ENCODE measurements around the gene KCNMA1.
"Not testable (repeated sequence)": the region's sequence is repeated elsewhere in the genome, so short reads cannot be mapped to it uniquely, and the experiment has no call there.

Gene KCNMA1

DNA sequence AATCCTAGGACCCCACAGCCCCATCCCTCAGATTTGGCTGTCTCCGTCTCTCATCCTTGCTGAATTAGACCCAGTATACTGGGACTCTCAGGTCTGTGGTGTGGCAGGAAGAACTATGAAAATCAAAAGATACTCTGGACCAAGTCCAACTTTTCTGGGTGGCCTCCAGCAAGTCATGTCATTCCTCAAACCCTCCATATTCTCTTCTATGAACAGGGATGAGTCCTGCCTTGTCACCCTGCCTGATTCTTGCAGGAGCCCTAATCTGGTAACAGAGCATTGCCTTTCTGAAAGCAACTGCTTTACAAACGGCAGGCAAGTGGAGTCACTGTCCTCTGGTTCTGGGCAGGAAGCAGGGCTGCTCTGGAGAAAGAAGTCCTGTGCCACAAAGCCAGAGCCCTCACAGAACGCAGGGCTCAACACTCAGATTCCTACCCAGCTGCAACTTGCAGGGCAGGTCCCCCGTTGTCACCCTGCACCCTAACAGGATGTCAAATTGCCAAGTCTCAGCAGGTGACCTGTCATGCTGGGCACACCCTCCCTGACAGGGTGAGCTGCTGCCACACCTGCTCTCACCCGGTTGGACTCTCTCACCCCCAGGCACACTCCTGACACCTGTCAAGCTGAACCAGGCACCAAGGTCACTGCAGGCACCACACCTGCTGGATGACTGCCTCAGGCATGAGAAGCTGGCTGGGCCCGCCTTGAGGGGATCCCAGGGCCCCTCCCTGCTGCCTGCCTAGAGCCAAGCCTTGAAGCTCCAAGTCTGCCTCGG, 227.7 kb downstream of the KCNMA1 start:
- DNase-seq, result no peak

DNA sequence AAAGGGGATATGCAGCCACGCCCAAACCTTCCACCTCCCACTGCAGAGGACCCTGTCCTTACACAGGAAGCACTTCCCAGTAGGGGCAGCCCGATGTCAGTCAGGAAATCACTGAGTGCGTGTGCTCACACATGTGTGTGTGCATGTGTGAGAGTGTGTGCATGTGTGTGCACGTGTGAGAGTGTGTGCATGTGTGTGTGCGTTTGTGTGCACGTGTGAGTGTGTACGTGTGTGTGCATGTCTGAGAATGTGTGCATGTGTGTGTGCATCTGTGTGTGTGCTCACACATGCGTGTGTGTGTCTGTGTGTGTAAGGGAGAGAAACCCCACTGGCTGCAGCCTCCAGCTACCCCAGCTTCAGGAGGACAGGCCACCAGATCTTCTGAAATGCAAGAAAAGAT, 229.3 kb downstream of the KCNMA1 start:
- no peak for DNase-seq

DNA sequence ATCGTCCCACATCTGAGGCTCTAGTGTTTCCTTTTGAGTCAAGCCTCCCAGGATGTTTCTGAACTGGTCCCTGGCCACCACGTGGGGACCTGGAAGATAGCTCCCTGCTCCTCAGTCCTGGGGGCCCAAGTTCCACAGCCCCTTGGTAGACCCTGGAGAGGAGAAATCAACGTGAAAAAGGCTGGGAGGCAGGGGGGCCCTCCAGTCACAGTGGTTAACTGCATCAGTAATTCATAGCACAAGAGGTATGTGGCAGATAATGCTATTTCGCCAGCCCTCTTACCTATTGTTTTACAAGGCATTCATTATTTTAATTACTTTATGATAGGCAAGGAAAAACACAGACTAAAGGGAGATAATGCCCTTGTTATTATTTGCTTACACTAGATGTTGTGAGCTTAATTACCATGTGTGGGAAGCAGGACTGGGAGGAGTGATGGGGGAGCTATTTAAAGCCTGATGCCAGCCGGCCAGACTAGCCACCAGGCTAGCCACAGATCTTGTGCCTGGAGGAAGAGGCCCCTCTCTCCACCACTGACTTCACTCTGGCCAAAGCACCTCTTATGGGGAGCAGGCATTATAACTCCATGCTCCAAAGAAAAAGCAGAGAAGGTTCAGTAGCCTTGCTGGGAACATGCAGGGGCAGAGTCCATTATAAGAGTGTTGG, 230.7 kb downstream of the KCNMA1 start:
- no peak for DNase-seq

DNA sequence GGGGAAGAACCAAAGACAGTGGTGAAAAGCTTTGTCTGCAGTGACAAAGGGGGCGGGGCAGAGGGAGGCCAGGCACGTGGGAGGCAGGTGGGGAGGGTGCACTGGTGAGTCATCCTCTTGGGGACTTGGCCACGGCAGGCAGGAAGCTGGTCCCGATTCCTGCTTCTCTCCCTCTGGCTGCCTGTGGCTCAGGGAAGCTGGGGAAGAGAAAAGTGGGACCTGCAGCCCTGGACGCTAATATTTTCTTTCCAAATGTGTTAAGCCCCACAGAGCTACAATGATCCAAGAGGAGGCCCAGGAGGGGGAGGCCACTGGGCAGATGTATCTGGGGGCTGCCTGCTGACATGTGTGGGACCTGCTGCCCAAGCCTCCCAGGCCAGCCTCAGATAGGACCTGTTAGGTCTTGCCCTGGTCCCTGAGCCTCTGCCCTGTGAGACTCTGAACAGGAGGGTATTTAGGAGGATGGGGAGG, 231.8 kb downstream of the KCNMA1 start:
- DNase-seq, result peak; percentile 40

DNA sequence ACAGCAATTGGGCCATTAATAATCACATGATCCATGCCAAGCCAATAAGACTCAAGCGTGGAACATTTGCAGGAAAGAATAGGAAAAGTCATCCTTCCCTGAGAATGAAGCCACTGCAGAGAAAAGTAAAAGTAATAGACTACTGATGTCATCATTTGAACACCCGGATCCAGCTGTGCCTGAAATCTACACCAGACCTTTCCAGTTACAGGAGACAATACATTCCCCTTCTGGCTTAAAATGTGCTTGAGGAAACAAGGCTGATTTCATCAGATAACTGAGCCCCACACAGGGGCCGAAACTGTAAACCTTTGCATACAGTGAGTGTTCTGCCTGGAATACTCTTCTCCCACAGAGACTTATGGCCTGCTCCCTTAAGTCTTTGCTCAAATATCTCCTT, 232.8 kb downstream of the KCNMA1 start:
- DNase-seq, result no peak

DNA sequence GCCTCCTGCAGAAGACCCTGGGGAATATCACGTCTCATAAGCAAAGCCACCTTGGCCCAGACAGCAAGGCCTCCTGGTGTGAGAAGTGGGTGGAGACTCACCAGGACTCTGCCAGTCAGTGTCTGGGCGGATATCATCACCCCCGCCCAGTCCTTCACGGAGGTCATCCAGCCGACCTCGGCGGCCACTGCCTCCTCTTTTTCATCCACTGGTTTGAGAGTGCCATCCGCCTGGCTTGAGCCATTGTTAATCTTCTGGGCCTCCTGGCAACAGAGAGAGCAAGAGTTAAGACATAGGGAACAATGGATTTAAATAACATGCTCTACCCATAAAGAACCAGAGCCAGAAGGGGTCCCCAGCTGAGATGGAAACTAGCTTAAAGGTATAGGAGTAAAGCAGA, 233.8 kb downstream of the KCNMA1 start:
- DNase-seq, result no peak

DNA sequence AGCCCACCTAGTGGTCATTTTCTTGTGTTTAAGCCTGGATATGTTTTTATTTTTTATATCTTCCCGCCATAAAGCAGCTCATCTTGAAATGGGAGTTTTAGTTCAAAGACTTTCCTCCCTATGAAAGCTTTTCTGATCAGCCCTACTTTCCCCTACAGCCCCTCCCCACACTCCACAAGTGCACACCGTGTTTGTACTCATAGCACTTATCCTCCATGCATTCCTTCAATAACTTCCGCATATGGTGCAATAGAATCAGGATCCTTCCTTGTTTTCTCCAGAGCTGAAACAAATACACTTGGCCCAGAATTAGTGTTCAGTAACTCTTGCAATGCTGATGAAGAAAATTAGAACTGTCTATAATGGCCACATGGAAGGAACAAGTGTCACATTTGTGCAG, 235.9 kb downstream of the KCNMA1 start:
- no peak for DNase-seq

DNA sequence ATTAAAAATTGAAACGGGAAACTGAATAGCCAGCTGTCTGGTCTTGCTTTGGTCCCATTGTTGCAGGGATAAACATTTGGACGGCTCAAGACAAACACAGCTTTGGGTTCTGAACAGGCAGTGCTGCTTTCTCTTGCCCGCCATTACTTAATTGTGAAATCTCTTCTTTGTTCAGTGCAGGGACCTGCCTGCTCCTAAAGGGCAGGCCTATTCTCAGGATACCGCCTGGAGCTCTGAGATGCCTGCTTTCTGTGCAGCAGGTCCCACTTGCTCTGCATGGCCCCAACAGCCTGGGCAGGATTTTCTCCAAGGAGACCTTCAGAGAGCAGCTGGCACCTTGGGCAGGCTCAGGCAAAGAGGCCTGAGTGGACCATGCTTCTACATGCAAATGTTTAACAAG, 237.6 kb downstream of the KCNMA1 start:
- DNase-seq, result no peak

DNA sequence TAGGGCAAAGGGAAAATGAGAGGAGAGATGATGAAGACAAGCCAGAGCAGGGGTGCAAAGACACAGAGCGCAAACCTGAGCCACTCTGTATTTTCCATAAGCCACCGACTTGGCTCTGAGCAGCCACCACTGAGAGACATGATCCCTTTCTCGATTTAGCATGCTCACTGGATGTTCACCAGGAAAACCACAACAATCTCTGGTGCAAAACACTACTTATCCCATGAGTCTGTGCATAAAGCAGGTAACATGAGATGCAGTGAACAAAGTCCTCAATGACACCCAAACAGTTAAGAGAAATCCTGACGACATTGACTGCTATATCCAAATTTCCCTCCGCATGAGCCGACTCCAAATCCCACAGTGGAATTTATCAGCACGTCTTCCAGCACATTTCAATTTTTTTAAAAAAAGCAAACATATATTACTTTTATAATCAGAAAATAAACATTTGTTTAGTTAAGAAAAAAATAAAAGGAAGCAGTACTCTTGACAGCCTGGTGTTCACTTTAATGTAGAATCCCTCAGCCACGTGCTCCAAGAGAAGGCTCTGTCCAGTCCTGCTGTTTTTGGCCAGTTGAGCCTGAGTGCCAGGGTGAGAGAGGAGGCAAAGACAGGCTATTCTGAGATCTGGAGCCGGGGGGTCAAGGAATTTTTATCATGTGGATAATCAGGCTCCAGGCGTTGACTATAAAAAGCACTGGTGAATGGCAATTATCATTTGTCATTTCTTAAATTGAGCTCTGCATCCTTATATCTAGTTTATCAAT, 238.4 kb downstream of the KCNMA1 start:
- DNase-seq, result no peak

DNA sequence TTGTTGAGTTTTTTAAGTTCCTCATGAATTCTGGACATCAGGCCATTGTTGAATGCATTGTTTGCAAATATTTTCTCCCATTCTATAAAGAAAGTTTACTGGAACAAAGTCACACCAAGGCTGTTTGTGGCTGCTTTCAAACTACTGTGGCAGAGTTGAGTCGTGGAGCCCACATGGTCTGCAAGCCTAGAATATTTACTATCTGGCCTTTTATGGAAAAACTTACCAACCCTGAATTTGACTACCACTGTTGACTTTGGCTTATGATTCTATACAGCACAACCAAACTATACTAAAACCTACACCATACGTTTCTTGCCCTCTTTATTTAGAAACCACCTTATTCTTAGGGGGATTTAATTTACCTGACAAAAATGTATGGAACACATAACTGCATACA, 239.1 kb downstream of the KCNMA1 start:
- no peak for DNase-seq

DNA sequence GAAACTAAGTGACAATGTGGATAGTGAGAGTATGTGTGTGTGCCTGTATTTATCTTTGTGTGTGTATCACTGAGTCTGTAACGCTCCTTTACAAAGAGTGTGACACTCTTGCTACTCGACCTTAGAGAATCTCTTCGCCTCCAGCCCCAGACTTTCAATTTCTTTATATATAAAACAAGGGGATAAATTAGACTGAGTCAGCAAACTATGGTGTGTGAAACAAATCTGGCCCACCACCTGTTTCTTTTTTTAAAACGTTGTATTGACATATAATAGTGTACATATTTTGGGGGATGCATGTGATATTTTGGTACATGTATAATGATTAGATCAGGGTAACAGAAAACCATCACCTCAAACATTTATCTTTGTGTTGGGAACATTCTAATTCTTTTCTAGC, 240.5 kb downstream of the KCNMA1 start:
- DNase-seq, result no peak

DNA sequence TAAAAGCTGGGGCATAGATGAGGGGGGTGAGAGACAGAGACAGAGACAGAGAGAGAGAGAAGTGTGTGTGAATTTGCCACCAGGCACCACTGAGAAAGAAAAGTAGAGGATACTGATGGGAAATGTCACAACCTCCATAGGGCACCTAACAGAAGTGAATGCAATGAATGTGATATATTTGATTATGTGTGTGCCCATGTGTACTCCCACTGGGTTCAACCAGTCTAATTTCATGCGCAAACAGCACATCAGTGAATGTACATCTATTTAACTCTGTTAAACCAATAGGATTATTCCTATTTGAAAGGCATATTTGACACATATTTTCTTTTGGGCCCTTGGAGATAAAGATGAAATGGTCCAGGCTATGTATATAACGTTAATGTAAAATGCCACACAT, 241.3 kb downstream of the KCNMA1 start:
- no peak for DNase-seq

DNA sequence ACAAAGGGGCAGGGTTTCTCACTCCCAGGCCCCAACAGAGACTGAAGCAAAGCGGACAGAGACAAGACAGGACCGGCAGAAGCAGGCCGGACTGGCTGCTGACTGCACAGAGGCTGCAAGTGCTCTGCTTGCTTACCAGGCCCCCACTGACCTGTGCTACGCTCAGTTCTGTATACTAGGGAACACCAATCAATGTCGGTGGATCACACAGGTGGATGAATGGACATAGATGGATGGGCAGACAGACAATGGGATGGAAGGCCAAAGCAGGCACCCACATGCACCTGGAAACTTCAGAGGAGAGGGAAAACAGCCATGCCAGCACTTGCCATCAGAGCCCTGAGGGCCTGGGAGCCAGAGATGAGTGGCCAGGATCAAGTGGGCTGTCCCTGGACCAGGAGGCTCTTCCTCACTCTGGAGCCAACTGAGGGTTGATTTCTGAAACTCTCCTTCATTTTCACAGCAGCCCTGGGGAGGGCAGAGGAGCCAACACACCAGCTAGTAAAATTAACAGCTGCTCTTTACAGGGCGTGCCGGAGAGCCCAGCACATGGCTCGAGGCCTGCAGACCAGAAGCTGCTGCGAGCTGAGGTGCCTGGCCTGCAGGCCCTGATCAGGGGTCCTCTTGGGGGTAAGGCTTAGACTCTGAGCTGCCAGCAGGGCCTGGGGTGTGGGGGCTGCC, 243.6 kb downstream of the KCNMA1 start:
- no peak for DNase-seq

DNA sequence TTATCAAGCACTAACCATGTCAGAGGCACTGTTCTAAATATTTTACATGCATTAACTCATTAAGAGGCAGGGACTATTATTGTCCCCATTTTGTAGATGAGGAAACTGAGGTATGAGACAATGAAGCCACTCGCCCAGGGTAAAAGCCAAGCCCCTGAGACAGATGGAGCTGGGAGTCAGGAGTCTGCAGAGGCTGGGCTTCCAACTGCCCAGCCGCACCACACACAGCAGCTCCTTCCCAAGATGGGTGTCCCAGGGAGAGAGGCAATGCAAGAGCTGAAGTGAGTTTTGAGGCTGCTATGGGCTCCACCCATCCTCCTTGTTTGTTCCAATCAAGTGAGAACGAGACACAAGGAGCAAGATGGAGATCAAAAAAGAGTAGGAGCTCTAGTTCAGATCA, 244.2 kb downstream of the KCNMA1 start:
- no peak for DNase-seq

DNA sequence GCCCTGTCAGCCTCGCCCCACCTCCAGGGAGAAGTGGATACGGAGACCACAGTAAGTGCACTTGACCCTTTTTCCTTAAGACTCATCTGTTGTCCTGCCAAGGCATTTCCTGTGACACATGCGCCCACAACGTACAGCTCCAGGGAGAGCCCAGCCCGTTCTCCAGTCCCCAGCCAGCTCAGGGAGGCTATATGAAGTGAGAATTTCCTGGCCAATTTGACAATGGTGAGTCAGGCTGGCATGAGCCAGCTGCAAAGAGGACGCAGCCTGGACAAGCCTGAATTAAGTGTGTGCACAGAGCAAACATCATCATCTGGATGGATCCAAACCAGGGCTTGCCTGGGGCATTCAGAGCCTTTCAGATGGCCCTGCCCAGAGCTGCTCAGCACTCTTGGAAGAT, 244.8 kb downstream of the KCNMA1 start:
- DNase-seq, result no peak

DNA sequence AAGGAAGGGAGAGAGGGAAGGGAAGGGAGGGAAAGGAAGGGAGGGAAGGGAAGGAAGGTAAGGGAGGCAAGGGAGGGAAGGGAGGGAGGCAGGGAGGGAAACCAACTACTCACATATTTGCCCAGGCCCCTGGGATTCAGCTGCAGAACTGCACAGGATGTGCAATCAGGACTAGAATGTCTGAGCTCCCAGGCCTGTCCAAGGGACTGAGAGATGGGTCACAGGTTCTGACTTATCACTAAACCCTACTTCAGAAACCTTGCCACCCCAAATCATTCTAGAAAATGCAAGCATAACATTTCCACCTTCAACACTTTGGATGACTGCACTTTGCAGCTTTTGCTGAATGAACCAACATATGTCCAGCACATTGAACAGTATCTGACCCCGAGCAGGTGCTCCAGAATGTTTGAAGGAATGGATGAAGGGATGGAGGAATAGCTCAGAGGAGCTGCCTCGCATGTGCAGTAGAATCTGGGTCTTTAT, 245.3 kb downstream of the KCNMA1 start:
- DNase-seq, result no peak

DNA sequence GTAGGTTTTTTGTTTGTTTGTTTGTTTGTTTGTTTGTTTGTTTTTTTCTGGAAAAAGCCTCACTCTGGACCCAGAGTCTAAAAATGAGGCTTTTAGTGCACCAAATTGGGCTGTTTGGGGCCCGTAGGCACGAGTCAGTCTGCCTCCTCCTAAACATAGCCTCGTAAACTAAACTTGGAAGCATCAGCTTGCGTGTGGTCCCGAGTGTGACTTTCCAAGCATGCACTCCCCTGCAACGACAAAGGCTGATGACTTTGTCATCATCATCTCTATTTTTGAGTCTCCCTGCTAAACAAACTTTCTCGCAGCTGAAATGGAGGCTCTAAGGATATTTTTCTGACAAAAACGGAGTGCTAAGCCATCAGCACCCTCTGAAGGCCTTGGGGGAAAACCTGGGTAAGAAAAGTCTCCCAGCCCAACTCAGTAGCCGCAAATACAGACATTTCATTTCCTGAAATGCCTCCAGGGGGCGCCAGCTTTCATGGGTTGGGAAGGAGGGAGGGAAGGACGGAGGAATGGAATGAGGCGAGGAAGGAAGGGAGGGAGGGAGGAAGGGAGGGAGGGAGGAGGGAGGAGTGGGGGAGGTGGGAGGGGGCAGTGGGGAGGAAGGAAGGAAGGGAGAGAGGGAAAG, 245.9 kb downstream of the KCNMA1 start:
- DNase-seq, result no peak

DNA sequence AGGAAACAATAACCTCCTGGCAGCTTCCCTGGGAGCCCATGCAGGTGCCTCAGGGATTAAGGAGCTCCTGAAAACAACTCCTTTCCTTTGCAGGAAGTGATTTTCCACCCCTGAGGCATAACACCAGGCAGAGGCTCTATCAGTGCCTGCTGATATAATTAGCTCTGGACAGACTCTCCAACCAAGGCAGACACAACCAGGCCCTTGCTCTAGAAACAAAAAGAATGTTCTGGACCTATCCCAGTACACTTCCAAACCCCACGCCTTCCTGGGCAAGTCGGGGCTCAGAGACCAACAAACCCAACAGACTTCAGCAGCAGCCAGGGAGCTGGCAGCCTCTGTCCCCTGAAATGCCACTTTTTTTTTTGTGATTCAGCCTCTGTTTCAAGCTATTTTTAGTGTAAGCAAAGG, 247.1 kb downstream of the KCNMA1 start:
- no peak for DNase-seq

DNA sequence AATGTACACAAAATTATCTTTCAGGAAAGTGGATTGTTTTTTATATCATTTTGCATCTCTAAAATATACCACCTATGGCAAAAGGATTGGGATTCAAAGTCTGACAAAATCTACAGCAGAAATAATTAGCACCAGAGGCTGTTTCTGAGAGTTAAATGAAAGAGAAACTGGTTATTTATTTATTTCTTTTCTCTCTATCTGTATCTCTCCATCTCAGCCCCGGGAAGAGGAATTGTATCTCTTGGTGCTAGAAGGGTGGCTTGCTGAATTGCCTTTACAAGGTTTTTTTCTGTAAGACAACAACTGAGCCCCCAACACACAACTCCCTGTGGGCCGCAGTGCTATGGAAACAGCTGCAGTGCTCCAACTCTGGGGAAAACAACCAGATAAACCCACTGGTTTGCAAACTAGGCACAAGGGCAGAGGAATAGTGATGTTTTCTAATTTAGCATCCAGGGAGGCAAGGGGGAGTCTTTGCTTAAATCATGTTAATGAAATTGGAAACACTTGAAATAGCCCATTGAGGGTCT, 249.0 kb downstream of the KCNMA1 start:
- DNase-seq, result no peak

DNA sequence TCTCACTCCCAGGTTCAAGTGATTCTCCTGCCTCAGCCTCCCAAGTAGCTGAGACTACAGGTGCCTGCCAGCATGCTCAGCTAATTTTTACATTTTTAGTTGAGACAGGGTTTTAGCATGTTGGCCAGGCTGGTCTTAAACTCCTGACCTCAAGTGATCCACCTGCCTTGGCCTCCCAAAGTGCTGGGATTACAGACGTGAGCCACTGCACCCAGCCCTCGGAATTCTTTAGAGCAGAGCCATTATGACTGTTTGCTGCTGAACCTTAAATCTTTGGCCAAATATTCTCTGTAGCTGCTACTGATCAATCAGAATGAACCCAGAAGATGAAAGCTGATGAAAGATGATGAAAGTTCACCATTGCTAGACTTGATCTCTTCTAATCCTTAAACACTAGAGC, 249.9 kb downstream of the KCNMA1 start:
- not testable (repeated sequence) for DNase-seq

DNA sequence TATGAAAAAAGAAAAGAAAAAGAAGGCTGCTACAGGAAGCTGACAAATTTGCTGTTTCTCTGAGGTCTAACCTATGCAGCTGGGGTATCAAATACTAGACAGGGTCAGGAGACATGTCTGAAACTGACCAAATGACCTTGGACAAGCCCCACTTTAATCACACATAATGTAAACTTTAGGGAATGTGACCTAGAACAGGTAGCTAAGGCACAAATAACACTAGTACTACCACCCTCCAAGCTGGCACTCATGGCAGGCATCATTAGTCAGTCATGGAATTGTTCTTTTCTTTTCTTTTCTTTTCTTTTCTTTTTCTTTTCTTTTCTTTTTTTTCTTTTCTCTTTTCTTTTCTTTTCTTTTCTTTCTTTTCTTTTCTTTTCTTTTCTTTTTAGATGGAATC, 250.4 kb downstream of the KCNMA1 start:
- DNase-seq, result no peak

DNA sequence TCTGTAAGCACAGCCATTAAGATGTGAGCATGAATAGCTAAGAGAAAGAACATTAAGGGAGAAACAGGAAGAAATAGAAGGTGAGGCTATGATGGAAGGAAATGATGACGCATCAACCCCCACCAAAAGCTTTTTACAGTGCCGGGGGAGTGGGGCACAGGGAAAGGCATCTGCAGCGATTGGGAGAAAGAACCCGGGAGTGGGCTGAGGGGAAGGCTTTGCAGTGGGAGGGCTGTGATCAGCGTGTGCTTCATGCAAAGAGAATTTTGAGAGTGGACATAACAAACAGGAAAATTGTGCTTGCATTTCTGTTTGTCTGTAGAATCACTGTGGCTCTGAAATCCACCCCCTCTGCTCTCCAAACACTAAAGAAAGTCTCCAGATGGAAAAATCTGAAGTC, 250.8 kb downstream of the KCNMA1 start:
- no peak for DNase-seq

Data from MV-4-11 (cell line).